HG03432 (cell line): Measurements from ENCODE around the gene ITGB8.
"Not testable (repeated sequence)": the region's sequence is repeated elsewhere in the genome, so short reads cannot be mapped to it uniquely, and the experiment has no call there.

Source experiments
- ATAC-seq: cut with Tn5 transposase; IDR thresholded peaks from one replicate; pipeline ENCODE4 v1.9.1; 2021; ENCODE audit warnings: mild to moderate bottlenecking, moderate library complexity; ENCODE audit not compliant: unreplicated experiment

ITGB8 gene

DNA sequence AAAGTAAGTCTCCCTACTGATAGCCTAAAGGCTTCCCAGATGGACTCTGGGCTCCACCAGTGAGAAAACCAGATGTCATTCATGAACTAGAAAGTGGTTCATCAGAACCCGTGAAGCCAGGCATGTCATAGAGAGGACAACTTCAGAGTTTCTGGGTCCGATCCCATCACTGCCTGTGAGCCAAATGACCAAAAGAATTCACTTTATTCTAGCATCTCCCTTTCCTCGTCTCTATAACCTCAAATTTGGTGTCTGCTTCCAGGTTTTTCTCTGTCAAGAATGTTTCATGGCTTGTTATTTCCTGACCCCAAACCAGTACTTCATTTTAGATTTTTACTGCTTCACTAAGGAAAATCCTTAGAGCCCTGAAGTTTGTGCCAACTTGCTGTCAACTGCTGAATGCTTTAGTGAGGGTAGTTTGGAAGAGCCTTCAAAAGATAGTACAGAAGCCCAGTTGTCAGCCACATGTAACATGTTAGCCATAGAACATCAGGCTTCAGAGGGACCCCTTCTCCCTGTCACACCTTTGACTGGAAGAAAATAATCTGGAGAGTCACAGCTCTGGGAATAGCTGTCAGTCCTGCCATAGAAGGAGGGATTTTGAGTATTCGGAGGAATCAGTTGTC lies 34.0 kb downstream of the ITGB8 start:
- ATAC-seq, result no peak

DNA sequence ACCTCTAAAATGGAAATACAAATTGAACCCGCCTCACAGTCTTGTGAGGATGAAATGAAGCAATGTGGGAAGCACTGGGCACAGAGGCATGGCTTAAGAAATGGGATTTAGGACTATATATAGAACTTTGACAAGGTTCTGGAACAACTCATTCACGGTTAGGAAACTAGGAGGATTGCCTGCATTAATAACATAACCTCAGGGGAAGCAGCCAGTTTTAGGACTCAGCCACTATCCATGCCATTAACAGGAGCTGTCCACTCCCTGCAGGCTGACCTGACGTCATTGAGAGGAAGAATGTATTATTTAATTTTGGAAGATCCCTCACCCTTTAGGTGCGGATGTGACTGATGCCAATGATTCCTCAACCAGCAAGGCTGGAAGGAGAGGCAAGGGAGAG lies 34.8 kb downstream of the ITGB8 start:
- no peak for ATAC-seq

DNA sequence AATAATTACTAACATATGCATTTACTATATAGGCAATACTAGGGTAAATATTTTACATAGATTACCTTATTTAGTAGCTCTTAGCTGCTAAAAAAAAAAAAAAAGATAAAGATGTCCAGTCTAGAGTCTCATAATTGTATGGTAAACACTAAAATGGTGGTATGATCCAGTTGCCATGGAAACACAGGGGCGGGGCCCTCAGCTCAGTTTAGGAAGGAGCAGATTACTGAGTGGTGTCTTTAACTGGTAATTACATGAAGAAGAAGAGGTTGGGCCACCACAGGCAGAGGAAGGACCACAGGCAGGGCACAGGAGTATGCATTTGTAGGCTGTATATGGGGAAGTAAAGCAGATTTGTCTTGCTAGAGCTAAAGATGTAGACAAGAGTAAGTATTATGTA lies 43.7 kb downstream of the ITGB8 start:
- no peak for ATAC-seq

DNA sequence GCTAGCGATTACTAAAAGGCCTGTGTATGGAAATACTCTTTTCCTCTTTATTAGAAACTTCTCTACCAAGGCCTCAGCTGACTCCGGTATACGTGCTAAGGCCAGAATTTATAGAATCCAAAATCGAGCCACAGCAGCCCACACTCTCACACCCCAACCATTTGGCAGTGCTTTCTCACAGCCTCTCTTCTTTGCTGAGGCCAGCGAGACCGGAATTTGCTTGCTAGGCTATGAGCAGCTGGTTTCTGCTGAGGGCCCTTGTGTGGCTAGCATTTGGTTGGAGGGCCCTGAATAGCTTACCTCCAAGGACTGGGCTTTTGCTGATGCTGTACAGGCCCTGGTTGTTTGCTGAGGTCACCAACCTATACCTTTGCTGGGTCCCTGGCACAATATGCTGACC lies 46.1 kb downstream of the ITGB8 start:
- ATAC-seq, result no peak

DNA sequence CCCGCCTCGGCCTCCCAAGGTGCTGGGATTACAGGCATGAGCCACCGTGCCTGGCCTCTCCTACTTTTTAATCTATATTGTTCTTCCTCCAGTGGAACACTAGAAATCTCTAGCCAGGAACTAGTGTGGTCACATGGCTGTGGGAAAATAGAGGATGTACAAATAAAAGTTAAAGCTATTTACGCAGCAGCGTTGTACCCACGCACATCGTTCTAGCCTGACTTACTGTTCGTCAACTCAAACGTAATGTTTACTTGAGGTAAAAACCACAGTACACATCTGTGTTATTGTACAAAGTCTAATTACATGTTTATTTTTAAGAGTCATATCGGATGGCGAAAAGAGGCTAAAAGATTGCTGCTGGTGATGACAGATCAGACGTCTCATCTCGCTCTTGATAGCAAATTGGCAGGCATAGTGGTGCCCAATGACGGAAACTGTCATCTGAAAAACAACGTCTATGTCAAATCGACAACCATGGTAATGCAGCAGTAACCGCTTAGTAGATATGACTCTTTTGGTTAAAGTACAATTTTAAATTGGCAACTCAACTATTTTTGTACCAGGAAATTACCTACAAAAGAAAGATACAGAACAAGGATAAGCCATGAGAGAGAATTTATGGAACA lies 50.8 kb downstream of the ITGB8 start:
- no peak for ATAC-seq

DNA sequence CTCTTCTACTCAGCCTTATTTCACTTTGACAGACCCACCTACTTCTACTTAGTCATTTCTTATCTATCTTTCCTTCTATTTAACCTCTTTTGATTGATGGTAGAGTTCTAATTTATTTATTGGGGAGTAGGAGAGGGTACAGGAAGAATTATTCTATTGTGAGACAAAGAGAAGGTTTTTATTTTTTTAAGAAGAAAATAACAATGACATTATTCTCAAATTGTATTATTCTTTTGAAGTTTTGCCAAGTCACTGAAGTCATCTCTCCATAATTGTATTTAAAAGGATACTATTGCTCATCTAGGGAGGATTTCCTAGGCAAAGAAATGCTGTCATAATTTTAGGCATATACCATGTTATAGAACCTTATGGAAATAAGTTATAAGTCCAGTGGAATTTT lies 52.7 kb downstream of the ITGB8 start:
- no peak for ATAC-seq

DNA sequence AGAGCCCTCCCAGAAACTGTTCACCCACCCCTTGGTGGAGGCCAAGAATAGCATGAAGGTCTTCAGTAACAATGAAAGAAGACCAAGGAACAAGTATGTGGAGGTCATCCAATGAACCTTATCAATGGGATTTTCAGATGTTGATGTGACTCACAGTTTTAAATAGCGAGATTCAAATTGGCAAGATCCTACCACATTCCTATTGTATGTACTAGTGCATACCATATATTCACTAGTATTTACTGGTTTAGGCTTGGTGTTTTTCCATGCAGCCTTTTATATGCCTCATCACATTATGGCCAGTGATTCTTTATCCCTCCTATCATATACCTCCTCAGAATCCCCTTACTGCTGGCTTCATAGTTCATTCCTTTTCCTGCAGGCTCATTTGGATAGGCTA lies 54.4 kb downstream of the ITGB8 start:
- no peak for ATAC-seq

DNA sequence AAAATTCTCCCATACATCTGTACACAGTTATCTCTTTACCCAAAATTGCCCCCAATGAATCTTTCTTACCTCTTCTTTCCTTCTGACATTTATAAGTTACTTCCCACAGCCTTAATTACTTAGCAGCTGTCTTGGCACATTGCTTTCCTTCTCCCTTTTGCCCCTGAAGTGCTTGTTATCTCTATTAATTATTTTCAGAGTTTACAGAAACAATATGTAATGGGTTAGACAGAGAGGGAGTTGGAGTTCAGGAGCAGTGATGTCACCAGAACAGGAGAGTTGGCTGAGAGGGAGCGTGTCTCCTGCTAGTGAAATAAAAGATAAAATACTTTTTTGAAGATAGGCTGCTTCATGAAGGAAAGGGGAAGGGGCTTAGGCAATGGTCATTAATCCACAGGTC lies 57.4 kb downstream of the ITGB8 start:
- ATAC-seq, result no peak

DNA sequence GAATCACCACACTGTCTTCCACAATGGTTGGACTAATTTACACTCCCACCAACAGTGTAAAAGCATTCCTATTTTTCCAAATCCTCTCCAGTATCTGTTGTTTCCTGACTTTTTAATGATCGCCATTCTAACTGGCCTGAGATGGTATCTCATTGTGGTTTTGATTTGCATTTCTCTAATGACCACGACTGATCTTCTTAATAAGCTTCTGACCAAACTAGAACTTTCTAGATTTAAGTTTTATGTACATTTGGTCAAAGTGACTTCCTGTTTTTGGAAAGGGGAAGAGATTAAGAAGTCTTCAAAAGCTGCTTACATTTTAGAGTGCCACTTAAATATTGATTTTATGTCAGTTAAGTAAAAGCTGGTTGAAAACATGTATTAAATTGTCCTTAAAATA lies 58.5 kb downstream of the ITGB8 start:
- not testable (repeated sequence) for ATAC-seq

DNA sequence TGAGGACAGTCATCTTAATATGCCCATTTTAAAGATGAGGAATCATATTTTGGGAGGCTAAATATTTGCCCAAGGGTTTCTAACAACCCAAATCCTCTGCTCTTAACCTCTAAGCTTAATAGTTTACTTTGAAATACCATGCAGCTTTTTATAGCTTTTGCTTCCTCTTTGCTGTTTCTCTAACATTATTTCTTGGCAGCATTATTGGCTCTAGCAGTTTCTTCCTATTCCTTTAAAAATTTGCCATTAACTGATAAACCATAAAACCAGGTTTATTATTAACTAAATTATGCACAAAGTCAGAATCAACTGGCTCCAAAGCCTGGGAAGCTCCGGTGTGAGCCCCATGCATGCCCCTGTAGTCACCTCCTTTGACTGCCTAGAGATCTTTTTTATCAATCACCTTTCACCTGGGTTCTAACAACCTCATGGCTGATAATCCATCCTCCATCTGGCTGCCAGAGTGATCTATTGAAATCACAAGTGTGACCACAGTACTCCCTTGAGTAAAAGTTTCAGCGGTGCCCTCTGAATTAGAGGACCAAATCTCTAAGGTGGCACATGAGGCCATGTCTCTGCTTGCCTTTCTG lies 62.4 kb downstream of the ITGB8 start:
- peak; percentile 35 for ATAC-seq

DNA sequence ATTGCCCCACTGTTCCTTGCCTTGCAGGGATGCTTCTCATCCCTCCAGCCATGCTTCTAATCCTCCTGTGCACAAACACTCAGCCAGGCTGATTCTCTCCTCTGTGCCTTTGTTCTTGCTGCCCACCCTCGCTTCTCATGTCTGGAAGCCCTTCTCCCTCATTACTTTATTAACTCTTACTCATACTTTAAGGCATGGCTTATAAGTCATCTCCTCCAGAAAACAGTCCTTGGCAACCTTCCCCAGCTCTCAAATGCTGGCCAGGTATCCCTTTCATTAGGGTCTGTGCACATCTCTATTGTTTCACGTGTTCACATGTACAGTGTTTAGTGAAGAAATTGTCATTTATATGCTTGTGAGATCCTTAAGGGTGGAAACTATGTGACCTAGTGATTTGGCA lies 62.9 kb downstream of the ITGB8 start:
- ATAC-seq, result no peak

DNA sequence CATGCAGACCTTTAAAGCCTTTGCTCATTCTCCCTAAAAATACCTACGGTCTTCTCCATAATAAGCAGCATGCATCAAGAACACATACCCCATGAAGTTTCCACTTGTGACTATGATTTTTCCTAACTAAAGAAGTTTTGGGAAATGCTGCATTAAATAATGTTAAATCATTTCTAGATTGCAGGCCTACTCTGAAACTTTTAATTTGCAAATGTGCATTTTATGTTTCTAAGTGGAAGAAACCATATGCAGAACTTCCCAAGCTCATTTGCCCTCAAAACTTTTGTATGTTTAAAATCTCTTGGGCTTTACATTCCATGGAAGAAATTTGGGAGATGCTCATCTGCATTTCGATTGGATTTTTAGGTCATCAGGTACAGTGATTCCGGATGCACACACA lies 63.6 kb downstream of the ITGB8 start:
- ATAC-seq, result no peak

DNA sequence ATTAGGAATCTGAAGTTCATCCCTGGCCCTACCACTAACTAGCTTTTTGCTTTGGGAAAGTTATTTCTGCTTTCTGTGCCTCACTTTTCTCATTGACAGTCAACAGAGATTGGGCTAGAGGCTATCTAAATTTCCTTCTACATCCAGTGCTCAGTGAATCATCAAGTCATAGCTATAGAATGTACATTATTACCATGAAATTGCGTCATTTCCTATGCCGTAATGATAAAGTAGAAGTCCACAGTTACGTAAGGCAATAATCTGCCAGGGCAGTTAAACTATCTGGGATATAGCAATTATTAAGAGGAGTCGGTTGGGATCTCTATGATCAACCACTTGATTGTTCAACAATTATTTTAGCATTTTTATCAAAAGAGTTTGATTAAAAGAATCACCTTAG lies 64.4 kb downstream of the ITGB8 start:
- ATAC-seq, result no peak

DNA sequence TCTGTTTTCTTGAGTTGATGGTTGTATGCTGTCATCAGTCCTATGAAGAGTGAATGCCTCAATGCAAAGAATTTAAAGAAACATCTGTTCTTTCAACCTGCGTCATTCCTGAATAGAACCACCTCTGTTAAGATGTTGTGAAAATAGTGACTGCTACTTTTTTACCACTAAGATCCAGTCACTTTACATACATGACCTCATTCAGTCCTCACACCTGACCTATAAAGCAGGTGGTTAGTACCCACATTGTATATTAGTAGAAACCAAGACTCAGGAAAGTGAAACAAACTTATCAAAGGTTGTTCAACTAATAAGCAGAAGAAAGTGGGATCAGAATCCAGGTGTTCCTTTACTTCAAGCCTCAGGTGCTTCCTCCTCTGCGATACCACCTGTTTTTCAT lies 64.8 kb downstream of the ITGB8 start:
- peak; percentile 75 for ATAC-seq

DNA sequence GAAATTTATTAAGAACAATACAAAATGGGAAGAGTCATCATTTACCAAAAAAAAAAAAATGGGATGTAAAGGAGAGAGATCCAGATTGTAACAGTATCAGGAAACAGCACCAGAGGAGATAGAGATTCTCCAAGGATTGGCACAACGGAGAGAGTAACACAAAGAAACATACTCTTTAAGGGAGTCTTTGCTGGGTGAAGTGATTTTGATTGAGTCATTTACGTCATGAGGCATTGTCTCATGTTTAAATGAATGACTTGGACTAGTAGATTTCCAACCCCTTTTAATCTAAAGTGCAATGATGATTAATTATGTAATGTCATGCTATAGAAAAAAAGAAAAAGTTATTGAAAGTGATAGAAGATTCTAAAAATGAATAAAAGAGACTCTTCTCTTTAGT lies 68.8 kb downstream of the ITGB8 start:
- ATAC-seq, result no peak

DNA sequence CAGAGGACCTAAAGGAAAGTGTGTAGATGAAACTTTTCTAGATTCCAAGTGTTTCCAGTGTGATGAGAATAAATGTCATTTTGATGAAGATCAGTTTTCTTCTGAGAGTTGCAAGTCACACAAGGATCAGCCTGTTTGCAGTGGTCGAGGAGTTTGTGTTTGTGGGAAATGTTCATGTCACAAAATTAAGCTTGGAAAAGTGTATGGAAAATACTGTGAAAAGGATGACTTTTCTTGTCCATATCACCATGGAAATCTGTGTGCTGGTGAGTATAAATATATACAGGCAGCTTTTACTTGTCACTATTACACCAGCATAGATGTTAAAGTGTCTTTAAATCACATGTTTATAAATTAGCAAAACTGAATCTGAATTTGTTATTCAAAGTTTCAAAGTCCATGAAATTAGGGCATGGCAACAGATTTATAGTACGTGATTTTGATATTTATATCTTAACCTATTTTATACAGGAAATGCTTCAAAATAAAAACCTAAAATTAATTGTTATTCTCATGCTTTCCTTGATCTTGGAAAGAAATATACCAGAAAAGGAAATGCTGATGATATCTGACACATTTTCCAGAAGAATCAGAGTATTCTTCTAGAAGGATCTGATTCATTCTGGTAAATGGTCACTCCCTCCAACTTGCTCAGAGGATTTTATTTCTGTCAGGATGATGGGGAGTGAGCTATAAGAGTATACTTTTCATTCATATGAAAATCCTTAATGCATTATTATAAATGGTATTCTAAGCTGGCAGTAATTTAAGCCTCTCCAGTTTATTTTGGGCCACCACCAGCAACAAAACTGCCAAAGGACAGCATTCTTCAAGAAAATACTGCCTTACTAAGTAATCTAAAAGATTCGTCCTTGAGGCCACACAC lies 71.4 kb downstream of the ITGB8 start:
- no peak for ATAC-seq

DNA sequence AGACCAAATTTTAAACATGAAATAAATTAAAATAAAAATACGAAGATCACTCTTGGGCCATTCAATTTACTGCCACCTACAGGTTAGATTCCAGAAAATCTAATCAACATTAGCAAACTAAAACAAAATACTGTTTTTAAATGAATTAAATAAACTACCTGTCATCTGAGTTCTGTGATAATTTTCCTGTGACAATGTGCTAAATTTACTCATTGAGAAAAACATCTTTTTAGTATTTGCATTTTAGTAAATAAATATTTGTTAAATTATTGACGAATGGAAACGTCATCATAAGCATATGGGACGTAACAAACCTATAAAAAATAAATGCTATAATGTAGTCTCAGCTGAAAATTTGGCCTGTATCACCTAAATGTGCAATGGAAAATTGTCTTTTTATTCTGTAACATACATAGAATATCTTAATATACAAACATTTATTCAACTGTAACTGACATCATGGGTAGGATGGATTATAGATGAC lies 72.1 kb downstream of the ITGB8 start:
- no peak for ATAC-seq

DNA sequence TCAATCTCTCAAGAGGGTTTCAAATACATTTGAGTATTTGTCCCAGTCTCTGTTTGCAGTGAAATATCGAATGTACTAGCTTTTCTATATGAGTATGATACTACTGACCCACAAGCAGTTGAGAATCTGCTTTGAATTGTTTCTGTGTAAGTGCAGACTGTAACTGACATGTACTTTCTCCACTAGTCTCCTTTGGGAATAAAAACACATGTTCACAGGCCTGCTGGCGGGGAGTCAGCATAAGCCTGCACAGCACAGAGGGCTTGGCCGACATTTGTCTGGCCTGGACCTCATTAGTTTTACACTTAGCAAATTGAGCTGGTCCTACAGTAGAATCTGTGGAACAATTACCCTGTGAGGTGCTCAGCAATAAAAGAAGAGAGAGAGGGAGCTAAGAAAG lies 72.6 kb downstream of the ITGB8 start:
- ATAC-seq, result no peak

DNA sequence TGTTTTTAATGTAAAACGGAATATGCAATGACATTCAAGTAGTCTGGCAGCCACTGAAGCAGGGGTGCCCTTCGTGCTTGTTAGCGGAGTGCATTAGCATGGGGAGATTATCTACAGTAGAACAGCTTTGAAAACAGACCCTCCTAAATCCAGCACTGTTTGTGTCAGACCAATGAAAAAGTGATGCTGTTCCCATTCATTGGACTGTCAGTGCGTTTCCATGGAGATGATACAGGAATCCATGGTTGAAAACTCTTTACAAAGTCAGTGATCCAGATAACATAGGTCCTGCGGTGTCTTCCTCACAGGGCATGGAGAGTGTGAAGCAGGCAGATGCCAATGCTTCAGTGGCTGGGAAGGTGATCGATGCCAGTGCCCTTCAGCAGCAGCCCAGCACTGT lies 73.6 kb downstream of the ITGB8 start:
- ATAC-seq, result no peak

DNA sequence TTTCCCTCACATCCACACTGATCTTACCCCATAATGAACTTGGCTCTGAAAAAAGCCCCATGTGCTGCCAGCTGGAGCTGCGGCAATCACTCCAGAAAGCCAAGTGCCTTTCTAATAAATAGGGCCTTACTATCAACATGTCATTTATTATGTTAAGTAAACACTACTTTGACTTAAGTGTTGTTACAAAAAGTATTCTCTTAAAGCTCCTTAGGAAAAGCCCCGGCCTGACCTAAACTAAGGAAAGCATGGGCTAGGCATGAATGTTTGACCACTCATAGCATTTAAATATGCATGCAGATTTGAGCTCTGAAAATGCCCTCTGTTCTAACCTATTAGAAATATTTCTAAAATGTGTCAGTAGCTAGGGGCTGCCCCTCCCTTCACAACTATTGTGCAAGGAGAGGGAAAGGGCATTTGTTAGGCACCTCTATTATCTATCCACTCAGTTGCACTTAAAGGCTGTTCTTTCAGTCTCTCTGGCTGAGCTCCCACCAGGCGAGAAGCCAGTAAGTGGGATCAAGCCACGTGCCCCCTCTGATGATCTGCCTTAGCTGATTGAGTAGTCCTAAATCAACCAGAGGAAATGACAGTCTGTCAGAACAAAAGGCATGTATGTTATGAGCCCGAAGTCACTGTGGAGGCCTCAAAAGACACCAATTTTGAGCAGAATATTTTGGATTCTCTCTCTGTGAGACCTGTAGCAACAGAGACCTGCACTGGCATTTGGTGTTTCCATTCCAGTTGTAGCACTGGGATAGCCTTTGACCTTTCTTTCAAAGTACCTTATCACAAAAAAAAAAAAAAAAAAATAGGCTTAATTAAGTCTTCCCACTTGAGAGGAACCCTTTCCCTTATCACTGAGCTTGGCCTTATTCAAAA lies 77.1 kb downstream of the ITGB8 start:
- no peak for ATAC-seq

DNA sequence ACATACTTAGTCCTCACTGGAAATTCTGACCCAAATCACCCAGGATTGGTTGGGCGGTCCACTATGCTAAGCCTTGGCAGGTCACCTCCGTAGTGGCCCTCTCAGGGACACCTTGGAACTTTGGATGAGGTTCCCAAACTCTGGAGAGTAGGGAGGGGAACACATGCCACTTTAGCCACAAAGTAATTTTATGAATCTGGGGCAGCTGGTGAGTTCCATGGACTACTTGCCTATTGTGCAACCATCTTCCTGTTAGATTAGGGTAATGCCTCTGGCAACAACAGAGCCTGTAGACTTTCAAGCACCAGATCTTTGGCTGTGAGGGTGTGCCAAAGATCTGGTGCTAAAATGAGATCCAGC lies 77.7 kb downstream of the ITGB8 start:
- no peak for ATAC-seq
